ENCODE data around the gene MAP3K14.
"Not testable (repeated sequence)": the region's sequence is repeated elsewhere in the genome, so short reads cannot be mapped to it uniquely, and the experiment has no call there.

MAP3K14 gene

DNA sequence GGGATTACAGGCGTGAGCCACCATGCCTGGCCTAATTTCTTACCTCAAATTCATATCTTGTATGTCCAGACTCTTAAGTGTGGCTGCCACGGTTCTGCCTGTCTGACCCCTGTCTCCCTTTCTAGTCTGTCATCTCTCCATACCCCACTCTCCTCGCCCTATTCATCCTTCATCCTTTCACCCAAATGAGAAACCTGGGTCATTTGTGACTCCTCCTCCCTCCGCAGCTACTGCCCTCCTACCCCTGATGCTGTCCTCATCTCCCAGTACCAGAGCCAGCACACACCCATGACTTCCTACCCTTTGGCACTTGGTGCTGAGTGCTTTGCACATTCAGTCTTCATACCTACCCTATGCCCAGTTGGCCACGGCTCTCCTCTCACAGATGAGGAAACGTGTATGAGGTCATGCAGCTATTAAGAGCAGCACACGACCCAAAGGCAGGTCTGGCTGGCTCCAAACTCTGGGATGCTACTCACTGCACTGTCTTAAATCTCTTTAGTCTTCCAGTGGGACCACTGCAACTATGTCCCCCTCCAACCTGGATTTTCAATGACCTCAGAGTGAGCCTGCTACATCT lies 56.5 kb downstream of the MAP3K14 start:
- in situ Hi-C loops (cut with HindIII; ENCODE audit: low pct_unique_long_range_greater_than_20kb, low sequenced_read_pairs), result no loop called here
- TF ChIP-seq JUND (IDR thresholded peaks at IDR 0.05; ENCODE audit: low read depth), result no peak
- DNase-seq (ENCODE audit: low read depth in 1 of 2, low spot score in 1 of 2), result no peak

DNA sequence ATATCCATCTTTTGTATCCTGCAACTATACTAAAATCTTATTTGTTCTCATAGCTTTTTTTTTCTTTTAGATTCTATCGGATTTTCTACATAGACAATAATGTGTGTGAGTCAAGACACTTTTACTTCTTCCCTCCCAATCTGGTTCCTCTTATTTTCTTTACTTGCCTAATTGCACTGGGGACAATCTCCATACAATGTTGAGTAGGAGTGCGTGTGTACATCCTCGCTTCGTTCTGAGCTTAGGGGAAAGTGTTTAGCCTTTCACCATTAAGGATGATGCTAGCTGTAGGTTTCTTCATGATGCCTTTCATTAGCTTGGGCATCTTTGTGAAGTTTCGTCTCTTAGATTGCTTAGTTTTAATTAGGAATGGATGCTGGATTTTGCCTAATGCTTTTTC lies 57.8 kb downstream of the MAP3K14 start:
- DNase-seq (ENCODE audit: low read depth in 1 of 2, low spot score in 1 of 2), result no peak
- TF ChIP-seq JUND (IDR thresholded peaks at IDR 0.05; ENCODE audit: low read depth), result no peak
- in situ Hi-C loops (cut with HindIII; ENCODE audit: low pct_unique_long_range_greater_than_20kb, low sequenced_read_pairs), result no loop called here

DNA sequence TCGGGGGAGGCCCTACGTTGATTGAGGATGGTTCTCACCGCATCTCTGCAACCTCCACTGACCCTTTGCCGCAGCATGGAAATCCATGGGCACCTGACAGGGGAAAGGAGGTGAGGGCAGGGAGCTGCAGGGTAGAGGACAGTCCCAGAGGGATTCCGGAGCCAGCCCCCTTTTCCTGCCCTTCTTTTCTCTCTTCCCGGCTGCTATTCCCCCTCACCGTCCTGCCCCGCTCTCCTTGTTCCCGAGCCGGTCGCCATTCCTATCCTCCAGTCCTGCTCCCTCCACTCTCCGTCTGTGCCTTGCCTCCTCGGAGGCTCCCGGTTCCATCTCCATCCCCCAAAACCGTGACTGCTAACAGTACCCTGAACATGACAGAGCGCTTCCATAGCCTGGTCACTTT lies 59.7 kb downstream of the MAP3K14 start:
- in situ Hi-C loops (cut with HindIII; ENCODE audit: low pct_unique_long_range_greater_than_20kb, low sequenced_read_pairs), result no loop called here

DNA sequence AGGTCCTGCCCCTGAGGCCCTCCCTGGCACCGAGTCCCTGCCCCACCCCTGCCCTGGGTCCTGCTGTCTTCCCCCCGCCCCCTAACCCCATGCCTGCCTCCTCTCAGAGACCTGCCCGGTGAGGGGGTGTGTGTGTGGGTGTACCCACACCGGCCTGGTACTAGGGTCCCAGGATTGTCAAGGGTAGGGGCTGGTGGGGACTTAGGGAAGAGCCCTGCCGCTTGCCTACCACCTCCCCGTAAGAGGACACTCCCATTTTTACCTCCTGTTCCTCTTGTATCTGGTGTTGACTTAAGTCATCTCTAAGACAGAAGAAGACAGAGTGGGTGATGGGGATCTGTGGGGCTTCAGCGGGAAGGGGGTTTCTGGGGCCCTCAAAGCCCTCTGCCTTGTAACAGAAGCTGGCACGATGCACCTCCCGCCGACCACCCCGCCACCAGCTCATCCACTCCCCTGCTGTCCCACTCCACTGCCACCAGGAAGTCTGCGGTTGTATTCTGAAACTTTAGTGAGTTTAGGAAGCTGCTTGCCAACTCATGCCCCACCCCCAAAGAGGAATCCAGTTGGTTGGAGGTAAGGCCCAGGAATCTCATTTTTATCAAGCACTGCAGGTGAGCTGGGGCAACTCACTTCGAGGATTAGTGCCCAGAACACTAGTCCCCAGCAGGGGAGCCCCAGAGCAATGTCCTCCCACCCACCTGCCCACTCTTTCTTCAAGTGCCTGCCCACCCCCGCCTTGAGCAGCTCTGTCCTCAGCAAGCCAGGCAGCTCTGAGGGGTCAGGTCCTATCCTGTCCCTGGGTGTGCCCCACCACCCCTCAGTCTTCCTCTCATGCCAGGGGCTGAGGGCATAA lies 60.5 kb downstream of the MAP3K14 start:
- TF ChIP-seq JUND (IDR thresholded peaks at IDR 0.05; ENCODE audit: low read depth), result no peak
- in situ Hi-C loops (cut with HindIII; ENCODE audit: low pct_unique_long_range_greater_than_20kb, low sequenced_read_pairs), result no loop called here
- DNase-seq (ENCODE audit: low read depth in 1 of 2, low spot score in 1 of 2), result peak in 1 of 2 experiments; percentile 32

More for the DNA sequence above, 59.7 kb downstream of the MAP3K14 start:
- DNase-seq (ENCODE audit: low read depth in 1 of 2, low spot score in 1 of 2), result no peak
- no peak for TF ChIP-seq JUND (IDR thresholded peaks at IDR 0.05; ENCODE audit: low read depth)

DNA sequence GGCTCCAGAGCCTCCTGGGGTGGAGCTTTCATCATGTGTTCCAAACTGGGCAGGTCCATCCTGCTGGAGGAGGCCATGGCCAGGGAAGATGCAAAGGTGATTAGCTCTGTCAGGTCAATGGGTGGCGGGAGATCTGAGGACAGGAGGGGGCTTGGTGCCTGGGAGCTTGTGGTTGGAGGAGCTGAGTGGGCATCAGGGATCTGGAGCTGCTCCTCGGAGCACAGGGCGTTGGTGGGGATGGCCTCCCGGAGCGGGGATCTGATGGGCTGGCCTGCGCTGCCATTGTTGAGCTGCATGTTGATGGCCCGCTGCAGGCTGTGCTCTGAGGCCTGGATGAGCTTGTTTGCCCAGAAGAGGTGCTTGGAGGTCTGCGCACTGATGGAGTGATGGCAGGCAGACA lies 61.5 kb downstream of the MAP3K14 start:
- in situ Hi-C loops (cut with HindIII; ENCODE audit: low pct_unique_long_range_greater_than_20kb, low sequenced_read_pairs), result no loop called here
- DNase-seq (ENCODE audit: low read depth in 1 of 2, low spot score in 1 of 2), result no peak
- no peak for TF ChIP-seq JUND (IDR thresholded peaks at IDR 0.05; ENCODE audit: low read depth)

DNA sequence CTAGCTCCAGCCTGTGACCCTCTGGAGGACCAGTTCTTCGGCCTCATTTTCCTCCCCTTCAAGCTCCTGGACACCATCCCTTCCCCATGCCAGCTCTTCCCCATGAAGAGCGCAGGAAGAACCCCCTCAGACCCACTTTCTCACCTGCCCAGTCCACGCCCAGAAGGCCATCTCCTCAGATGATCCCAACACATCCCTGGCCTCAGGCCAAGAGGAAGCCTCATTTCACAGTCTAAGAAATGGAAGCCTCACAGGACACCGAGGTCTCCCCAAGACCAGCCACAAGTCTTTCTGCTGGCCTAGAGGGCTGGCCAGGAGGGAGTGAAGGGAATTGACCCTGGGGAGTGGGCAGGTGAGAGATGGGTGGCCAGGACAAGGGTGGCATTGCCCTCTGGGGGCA lies 62.9 kb downstream of the MAP3K14 start:
- no peak for TF ChIP-seq JUND (IDR thresholded peaks at IDR 0.05; ENCODE audit: low read depth)
- DNase-seq (ENCODE audit: low read depth in 1 of 2, low spot score in 1 of 2), result no peak
- in situ Hi-C loops (cut with HindIII; ENCODE audit: low pct_unique_long_range_greater_than_20kb, low sequenced_read_pairs), result no loop called here

DNA sequence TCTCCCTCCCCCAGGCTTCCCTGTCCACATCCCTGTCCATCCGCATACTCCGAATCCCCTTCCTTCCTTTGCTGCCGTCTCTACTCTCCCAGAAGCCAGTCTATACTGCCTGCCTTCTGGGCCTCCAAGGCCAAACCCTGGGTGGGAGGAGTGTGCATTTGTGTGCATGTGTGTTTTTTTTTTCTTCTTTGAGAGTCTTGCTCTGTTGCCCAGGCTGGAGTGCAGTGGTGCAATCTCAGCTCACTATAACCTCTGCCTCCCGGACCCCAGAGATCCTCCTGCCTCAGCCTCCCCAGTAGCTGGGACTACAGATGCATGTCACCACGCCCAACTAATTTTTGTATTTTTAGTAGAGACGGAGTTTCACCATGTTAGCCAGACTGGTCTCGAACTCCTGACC lies 63.6 kb downstream of the MAP3K14 start:
- DNase-seq (ENCODE audit: low read depth in 1 of 2, low spot score in 1 of 2); in situ Hi-C loops (cut with HindIII; ENCODE audit: low pct_unique_long_range_greater_than_20kb, low sequenced_read_pairs): not testable (repeated sequence)

DNA sequence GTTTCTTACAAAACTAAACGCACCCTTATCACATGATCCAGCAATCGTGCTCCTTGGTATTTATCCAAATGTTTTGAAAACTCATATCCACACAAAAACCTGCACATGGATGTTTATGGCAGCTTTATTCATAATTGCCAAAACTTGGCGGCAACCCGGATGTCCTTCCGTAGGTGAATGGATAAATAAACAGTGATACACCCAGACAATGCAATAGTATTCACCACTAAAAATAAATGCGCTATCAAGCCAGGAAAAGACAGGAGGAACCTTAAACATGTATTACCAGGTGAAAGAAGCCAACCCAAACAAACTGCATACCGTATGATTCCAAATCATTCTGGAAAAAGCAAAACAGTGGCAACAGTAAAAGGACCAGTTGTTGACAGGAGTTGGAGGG lies 64.9 kb downstream of the MAP3K14 start:
- DNase-seq (ENCODE audit: low read depth in 1 of 2, low spot score in 1 of 2), result no peak
- no peak for TF ChIP-seq JUND (IDR thresholded peaks at IDR 0.05; ENCODE audit: low read depth)
- in situ Hi-C loops (cut with HindIII; ENCODE audit: low pct_unique_long_range_greater_than_20kb, low sequenced_read_pairs), result no loop called here

DNA sequence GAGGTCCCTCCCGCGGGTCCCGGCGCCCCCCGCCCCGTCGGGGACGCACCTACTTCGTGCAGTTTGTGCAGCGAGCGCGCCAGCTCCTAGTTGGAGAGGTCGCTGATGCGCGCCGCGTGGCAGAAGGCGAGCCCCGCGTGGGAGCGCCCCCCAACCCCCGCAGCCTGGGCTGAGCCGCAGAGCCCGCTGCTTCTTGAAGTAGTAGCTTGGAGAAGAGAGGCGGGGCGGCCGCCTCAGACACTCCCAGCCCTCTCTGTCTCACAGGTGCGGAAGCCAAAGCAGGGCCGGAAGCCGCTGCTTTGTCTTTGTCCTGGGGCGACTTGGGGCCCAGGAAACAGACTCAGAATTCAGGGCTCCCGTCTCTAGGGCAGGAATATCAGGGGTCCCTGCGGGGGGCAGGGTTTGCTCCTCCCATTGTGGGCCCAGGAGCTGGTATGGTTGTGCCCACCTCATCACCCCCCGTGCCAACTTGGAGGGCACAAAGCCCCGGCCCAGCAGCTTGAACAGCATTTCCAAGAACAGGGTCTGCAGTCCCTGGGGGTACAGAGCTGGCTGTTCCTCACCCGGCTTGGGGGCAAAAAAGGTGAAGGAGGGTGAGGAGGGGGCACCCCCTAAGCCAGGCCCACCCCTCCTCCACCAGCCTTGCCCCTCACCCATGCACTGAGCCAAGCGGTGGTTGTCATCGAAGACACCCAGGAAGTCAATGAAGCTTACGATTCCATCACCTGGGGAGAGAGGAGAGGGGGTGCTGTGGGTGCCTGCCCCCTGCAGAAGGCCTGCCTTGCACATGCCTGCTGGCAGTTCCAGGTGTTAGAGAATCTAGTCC lies 68.5 kb downstream of the MAP3K14 start:
- peak; percentile 84 to 94 for DNase-seq (ENCODE audit: low read depth in 1 of 2, low spot score in 1 of 2)
- in situ Hi-C loops (cut with HindIII; ENCODE audit: low pct_unique_long_range_greater_than_20kb, low sequenced_read_pairs), result no loop called here
- no peak for TF ChIP-seq JUND (IDR thresholded peaks at IDR 0.05; ENCODE audit: low read depth)

DNA sequence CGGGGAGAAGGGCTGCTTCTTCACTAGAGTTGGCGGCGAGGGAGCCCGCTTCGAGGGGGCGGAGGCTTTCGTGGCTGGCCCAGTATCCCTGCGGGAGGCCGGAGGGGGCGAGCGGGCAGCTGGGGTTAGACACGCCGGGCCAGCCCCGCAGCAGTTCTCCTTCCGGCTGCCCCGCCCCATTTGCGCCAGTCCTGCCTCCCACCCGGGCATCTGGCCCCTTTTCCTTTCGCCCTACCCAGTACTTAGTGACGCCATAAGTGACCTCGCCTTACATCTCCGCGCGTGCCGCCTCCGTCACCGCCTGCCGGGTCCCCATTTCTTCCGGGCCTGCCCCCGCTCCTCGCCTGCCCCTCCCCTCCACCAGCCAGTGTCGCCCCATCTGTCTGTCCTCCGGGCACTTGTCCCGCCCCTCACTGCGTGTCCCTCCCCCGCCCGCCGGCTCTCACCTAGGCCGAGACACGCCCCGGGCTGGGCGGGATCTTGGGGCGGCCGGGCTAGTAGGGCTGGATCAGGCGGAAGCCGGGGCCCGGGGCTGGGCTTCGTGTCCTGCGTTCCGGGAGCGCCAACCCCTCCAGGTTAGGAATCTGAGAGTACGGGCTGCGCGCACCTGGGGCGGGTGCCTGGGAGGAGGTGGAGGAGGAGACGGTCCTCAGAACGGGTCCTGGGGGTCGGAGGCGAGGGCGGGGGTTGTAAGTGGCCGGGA lies 69.2 kb downstream of the MAP3K14 start:
- peak; percentile 99 to 100 for DNase-seq (ENCODE audit: low read depth in 1 of 2, low spot score in 1 of 2)
- TF ChIP-seq JUND (IDR thresholded peaks at IDR 0.05; ENCODE audit: low read depth), result no peak
- in situ Hi-C loops (cut with HindIII; ENCODE audit: low pct_unique_long_range_greater_than_20kb, low sequenced_read_pairs), result no loop called here

DNA sequence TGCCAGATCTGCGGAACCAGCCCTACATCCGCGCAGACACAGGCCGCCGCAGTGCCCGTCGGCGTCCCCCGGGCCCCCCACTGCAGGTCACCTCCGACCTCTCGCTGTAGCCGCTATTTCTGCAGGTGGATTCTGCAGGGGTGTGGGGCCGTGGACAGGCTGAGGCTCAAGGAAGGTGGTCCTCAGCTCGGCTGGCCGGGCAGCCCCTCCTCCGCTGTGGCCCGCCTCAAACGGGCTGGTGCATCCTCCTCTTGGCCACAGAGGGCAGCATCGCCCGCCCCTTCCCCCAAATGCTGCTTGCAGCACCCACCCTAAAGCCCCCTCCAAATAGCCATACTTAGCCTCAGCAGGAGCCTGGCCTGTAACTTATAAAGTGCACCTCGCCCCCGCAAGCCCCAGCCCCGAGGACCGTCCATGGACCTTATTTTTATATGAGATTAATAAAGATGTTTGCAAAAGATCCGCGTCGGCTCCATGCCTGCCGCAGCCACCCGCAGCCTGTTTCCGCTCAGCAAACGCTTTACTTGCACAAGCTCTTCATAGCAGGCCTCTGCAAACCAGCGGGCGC lies 69.9 kb downstream of the MAP3K14 start:
- in situ Hi-C loops (cut with HindIII; ENCODE audit: low pct_unique_long_range_greater_than_20kb, low sequenced_read_pairs), result no loop called here
- no peak for TF ChIP-seq JUND (IDR thresholded peaks at IDR 0.05; ENCODE audit: low read depth)
- peak in 1 of 2 experiments; percentile 68 for DNase-seq (ENCODE audit: low read depth in 1 of 2, low spot score in 1 of 2)

DNA sequence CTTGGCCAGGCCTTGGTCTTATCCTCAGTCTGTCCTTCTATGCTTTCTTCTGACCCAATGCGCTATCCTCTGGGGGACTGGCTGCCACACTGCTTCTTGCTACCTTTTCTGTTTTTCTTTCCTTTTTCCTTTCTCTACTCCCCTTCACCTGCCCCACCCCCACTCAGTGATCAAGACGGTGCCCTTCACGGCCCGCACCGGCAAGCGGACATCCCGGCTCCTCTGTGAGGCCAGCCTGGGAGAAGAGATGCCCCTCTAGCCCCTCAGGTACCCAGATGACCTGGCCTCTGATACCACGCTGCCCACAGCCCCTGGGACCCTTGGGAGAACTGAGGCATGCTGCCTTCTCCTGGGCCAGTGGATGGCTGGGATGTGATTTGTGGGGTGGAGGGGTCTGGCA lies 70.5 kb downstream of the MAP3K14 start:
- TF ChIP-seq JUND (IDR thresholded peaks at IDR 0.05; ENCODE audit: low read depth), result no peak
- in situ Hi-C loops (cut with HindIII; ENCODE audit: low pct_unique_long_range_greater_than_20kb, low sequenced_read_pairs), result no loop called here
- DNase-seq (ENCODE audit: low read depth in 1 of 2, low spot score in 1 of 2), result no peak
